ENCODE measurements around the gene GALNT18. TPM values are rescaled to one million over a fixed set of nuclear protein-coding genes. Genes with fewer than 3 reads are reported as not detected.

The GALNT18 gene
- polyA plus RNA-seq, 1 donor (not counting 4 experiments of a cell fraction or from before 2014, with no cell fraction given), result 27.2 TPM

DNA sequence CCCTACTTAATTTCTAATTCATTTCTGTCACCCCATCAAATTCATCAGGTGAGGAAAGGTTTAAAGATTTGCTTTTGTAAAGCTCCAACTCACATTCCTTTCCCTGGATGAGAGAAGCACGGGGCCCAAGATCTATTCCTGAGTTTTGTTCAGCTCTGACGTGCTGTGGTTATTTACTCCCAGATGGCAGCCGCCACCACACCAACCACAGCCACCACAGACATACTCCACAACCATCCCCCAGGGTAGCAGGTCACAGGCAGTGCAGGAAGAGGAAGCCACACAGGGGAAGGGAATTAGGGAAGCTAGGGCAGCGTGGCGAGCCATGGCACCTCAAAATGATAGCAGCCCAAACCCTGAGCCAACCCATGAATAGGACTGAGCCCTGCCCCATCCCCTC, 205.3 kb downstream of the GALNT18 start:
- peaks cover 5% of the 10 kb centered on the region for H4K20me1 ChIP-seq (ENCODE audit: control insufficient read depth, extremely low read depth, insufficient read depth, low read length)
- no peaks in the 10 kb centered on the region for H3K79me2 ChIP-seq (ENCODE audit: control insufficient read depth, insufficient read depth, low read length)
- H3K27ac ChIP-seq (ENCODE audit: control insufficient read depth, insufficient read depth, low read length), result no peak overlapping the region
- TF ChIP-seq, protein P1, sequence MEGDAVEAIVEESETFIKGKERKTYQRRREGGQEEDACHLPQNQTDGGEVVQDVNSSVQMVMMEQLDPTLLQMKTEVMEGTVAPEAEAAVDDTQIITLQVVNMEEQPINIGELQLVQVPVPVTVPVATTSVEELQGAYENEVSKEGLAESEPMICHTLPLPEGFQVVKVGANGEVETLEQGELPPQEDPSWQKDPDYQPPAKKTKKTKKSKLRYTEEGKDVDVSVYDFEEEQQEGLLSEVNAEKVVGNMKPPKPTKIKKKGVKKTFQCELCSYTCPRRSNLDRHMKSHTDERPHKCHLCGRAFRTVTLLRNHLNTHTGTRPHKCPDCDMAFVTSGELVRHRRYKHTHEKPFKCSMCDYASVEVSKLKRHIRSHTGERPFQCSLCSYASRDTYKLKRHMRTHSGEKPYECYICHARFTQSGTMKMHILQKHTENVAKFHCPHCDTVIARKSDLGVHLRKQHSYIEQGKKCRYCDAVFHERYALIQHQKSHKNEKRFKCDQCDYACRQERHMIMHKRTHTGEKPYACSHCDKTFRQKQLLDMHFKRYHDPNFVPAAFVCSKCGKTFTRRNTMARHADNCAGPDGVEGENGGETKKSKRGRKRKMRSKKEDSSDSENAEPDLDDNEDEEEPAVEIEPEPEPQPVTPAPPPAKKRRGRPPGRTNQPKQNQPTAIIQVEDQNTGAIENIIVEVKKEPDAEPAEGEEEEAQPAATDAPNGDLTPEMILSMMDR (optimal IDR thresholded peaks at IDR 0.05 in 1 of 3, IDR thresholded peaks at IDR 0.05 in 1 of 3, conservative IDR thresholded peaks at IDR 0.05 in 1 of 3; ENCODE audit: extremely low read depth in 1 of 3, insufficient read depth in 2 of 3, low read length in 3 of 3), result no peak
- no peak for TF ChIP-seq EZH2 (IDR thresholded peaks at IDR 0.05; ENCODE audit: low read length)
- no peaks in the 10 kb centered on the region for H3K36me3 ChIP-seq (ENCODE audit: control insufficient read depth in 2 of 2, extremely low read depth in 1 of 2, insufficient read depth in 2 of 2, low read length in 2 of 2)
- H3K9me3 ChIP-seq (ENCODE audit: control insufficient read depth, low read depth, low read length), result no peaks in the 10 kb centered on the region
- no peaks in the 10 kb centered on the region for H3K9me1 ChIP-seq (ENCODE audit: control insufficient read depth, extremely low read depth, insufficient read depth, low read length)
- dilution Hi-C loops (cut with MboI; ENCODE audit: extremely low pct_ligation_motif_present, low sequenced_read_pairs), result no loop called here
- no peak overlapping the region for H3K4me3 ChIP-seq (ENCODE audit: control insufficient read depth in 2 of 3, extremely low read depth in 1 of 3, insufficient read depth in 2 of 3, low read depth in 1 of 3, low read length in 3 of 3)
- H3K9ac ChIP-seq (ENCODE audit: control insufficient read depth, extremely low read depth, insufficient read depth, low read length), result no peak overlapping the region
- no peak for FAIRE-seq
- no peak overlapping the region for H2AFZ ChIP-seq (ENCODE audit: control insufficient read depth, low read length)
- H3K4me1 ChIP-seq (ENCODE audit: control insufficient read depth, extremely low read depth, insufficient read depth, low read length), result peaks cover 28% of the 10 kb centered on the region
- no peaks in the 10 kb centered on the region for H3K27me3 ChIP-seq (ENCODE audit: control insufficient read depth, extremely low read depth, insufficient read depth, low read length)
- no peak for DNase-seq (ENCODE audit: low read depth, low spot score)
- H3K4me2 ChIP-seq (ENCODE audit: control insufficient read depth, extremely low read depth, insufficient read depth, low read depth, low read length), result peak overlapping the region; percentile 25

GRCh38 chr11:11415901-11416300, 205.9 kb downstream of the GALNT18 start:
- H3K4me3 ChIP-seq (ENCODE audit: control insufficient read depth in 2 of 3, extremely low read depth in 1 of 3, insufficient read depth in 2 of 3, low read depth in 1 of 3, low read length in 3 of 3), result no peak overlapping the region
- no peak for DNase-seq (ENCODE audit: low read depth, low spot score)
- peaks cover 5% of the 10 kb centered on the region for H4K20me1 ChIP-seq (ENCODE audit: control insufficient read depth, extremely low read depth, insufficient read depth, low read length)
- H3K9me3 ChIP-seq (ENCODE audit: control insufficient read depth, low read depth, low read length), result no peaks in the 10 kb centered on the region
- no peak overlapping the region for H3K9ac ChIP-seq (ENCODE audit: control insufficient read depth, extremely low read depth, insufficient read depth, low read length)
- H3K27ac ChIP-seq (ENCODE audit: control insufficient read depth, insufficient read depth, low read length), result no peak overlapping the region
- H3K4me2 ChIP-seq (ENCODE audit: control insufficient read depth, extremely low read depth, insufficient read depth, low read depth, low read length), result no peak overlapping the region
- H3K9me1 ChIP-seq (ENCODE audit: control insufficient read depth, extremely low read depth, insufficient read depth, low read length), result no peaks in the 10 kb centered on the region
- peaks cover 33% of the 10 kb centered on the region for H3K4me1 ChIP-seq (ENCODE audit: control insufficient read depth, extremely low read depth, insufficient read depth, low read length)
- H3K36me3 ChIP-seq (ENCODE audit: control insufficient read depth in 2 of 2, extremely low read depth in 1 of 2, insufficient read depth in 2 of 2, low read length in 2 of 2), result no peaks in the 10 kb centered on the region
- dilution Hi-C loops (cut with MboI; ENCODE audit: extremely low pct_ligation_motif_present, low sequenced_read_pairs), result no loop called here
- no peak for FAIRE-seq
- H3K27me3 ChIP-seq (ENCODE audit: control insufficient read depth, extremely low read depth, insufficient read depth, low read length), result no peaks in the 10 kb centered on the region
- H3K79me2 ChIP-seq (ENCODE audit: control insufficient read depth, insufficient read depth, low read length), result no peaks in the 10 kb centered on the region
- H2AFZ ChIP-seq (ENCODE audit: control insufficient read depth, low read length), result no peak overlapping the region
- TF ChIP-seq, protein P1 (optimal IDR thresholded peaks at IDR 0.05 in 1 of 3, IDR thresholded peaks at IDR 0.05 in 1 of 3, conservative IDR thresholded peaks at IDR 0.05 in 1 of 3; ENCODE audit: extremely low read depth in 1 of 3, insufficient read depth in 2 of 3, low read length in 3 of 3), result no peak
- no peak for TF ChIP-seq EZH2 (IDR thresholded peaks at IDR 0.05; ENCODE audit: low read length)

Data from keratinocyte (primary cell).